Spleen (tissue), 11 donors: ENCODE data around the gene LGALS16. TPM values are rescaled to one million over a fixed set of nuclear protein-coding genes. Genes with fewer than 3 reads are reported as not detected.
"Not testable (repeated sequence)": the region's sequence is repeated elsewhere in the genome, so short reads cannot be mapped to it uniquely, and the experiment has no call there.

Experiments used
- DNase-seq: peaks from one replicate; pipeline ENCODE4 v3.0.0-alpha.2; 2020
- H3K27ac ChIP-seq, 8 donors: fragments of 200-600 bp; sonication (generic) in 7 of 8; 1 replicate in 4 of 8; 2 replicates in 4 of 8; pipeline versions ENCODE4 v1.5.0 to v1.8.0; 2016 to 2021; ENCODE audit warnings: inconsistent platforms in 4 of 8, mild to moderate bottlenecking in 4 of 8, moderate library complexity in 1 of 8
- H3K27me3 ChIP-seq, 7 donors: fragments of 200-600 bp; sonication (generic) in 6 of 7; replicated peaks in 1 of 7; 1 replicate in 4 of 7; 2 replicates in 3 of 7; pipeline versions ENCODE4 v1.5.0 to v1.8.0; 2016 to 2021; ENCODE audit warnings: inconsistent platforms in 3 of 7, mild to moderate bottlenecking in 1 of 7
- H3K36me3 ChIP-seq, 6 donors: fragments of 200-600 bp; sonication (generic) in 5 of 6; 1 replicate in 4 of 6; 2 replicates in 2 of 6; pipeline versions ENCODE4 v1.5.0 to v1.8.0; 2016 to 2021; ENCODE audit warnings: inconsistent platforms in 2 of 6
- H3K4me1 ChIP-seq, 6 donors: fragments of 200-600 bp; sonication (generic) in 5 of 6; 1 replicate in 3 of 6; 2 replicates in 3 of 6; pipeline versions ENCODE4 v1.5.0 to v1.8.0; 2016 to 2021; ENCODE audit warnings: inconsistent platforms in 3 of 6
- H3K4me3 ChIP-seq, 8 donors: fragments of 200-600 bp; sonication (generic) in 7 of 8; 1 replicate in 4 of 8; 2 replicates in 4 of 8; pipeline versions ENCODE4 v1.5.0 to v1.8.0; 2016 to 2021; ENCODE audit warnings: inconsistent platforms in 4 of 8, mild to moderate bottlenecking in 4 of 8, moderate library complexity in 2 of 8
- H3K9me3 ChIP-seq, 8 donors: fragments of 200-600 bp; sonication (generic) in 7 of 8; 1 replicate in 4 of 8; 2 replicates in 4 of 8; pipeline versions ENCODE4 v1.5.0 to v1.8.0; 2016 to 2021; ENCODE audit warnings: inconsistent platforms in 4 of 8
- POLR2A ChIP-seq, 3 donors: fragments of 450-650 bp; IDR thresholded peaks; one replicate each; pipeline ENCODE4 v1.5.1; 2017; ENCODE audit warnings: antibody characterized with exemption in 3 of 3, mild to moderate bottlenecking in 1 of 3
- POLR2AphosphoS5 ChIP-seq, 3 donors: sonication (generic); formaldehyde crosslinking; IDR thresholded peaks; one replicate each; pipeline ENCODE4 v1.5.1; 2017; ENCODE audit warnings: antibody characterized with exemption in 3 of 3
- WGBS, 5 donors: extraction: QIAGEN DNeasy Blood & Tissue Kit in 3 of 5; methylation state at CpG; one replicate each; pipeline versions ENCODE4 v1.1.5 to v1.1.7; 2013 to 2018; 5-methylcytosine and 5-hydroxymethylcytosine counted together
- intact Hi-C: fragments of 100-400 bp; cut with DNase I; formaldehyde crosslinking; loops from one replicate; pipeline ENCODE4 v1.15.0; 2023; ENCODE audit warnings: low total_unique reads
- polyA plus RNA-seq, 3 donors: library from polyadenylated mRNA; stranded (reverse); fragments of 200-250 nt; gene quantifications; one replicate each; pipeline ENCODE4 v1.2.1, GENCODE V29; 2013
- total RNA-seq, 7 donors: library from RNA; depleted of rRNA in 3 of 7; stranded (reverse); fragments of >200 nt in 3 of 7; fragmentation: NEBNext Ultra II Directional in 4 of 7; extraction: Animal tissue kit (Norgen Biotek cat#: 25700) in 4 of 7; gene quantifications; one replicate each; pipeline versions ENCODE4 v1.1.0 to v1.2.1, GENCODE V29; 2016 to 2021
- TF ChIP-seq, protein P1 (sequence below), 11 experiments: fragments of 200-600 bp in 7 of 11; fragments of 450-650 bp in 4 of 11; sonication (generic) in 4 of 11; IDR thresholded peaks in 8 of 11; conservative IDR thresholded peaks in 3 of 11; 1 replicate in 7 of 11; 2 replicates in 4 of 11; pipeline versions ENCODE4 v1.4.0 to v1.8.0; 2016 to 2021; ENCODE audit warnings: antibody characterized with exemption in 11 of 11, inconsistent platforms in 4 of 11, mild to moderate bottlenecking in 1 of 11
- donor health status: healthy with polysubstance abuse.
- donor health status: DM: no; HTN: no; CAD: no; lungs with moderate emphysema.
- donor health status: DM: no; HTN: no; CAD: no.
- donor health status: Bipolar disorder and iron deficiency.
- donor health status: healthy.
- donor health status: DM: no; HTN: no; CAD: no.
- donor health status: DM: yes; HTN: yes; CAD: no.

The LGALS16 gene
- total and polyA plus RNA-seq, 10 donors: not detected

DNA sequence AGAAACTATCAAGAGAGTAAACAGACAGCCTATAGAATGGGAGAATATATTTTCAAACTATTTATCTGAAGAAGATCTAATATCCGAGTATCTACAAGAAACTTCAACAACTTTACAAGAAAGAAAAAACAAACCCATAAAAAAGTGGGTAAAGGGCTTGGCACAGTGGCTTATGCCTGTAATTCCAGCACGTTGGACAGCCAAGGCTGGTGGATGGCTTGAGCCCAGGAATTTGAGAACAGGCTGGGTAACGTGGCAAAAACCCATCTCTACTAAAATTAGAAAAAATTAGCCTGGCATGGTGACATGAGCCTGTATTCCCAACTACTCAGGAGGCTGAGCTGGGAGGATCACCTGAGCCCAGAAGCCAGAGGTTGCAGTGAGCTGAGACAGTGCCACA is 7.8 kb upstream of the LGALS16 start:
- Histone ChIP-seq H3K36me3 (no peaks in the 10 kb centered on the region), H3K9me3 (no peaks in the 10 kb centered on the region), H3K27ac (no peak overlapping the region), H3K4me3 (no peak overlapping the region), H3K4me1 (no peaks in the 10 kb centered on the region), H3K27me3 (peaks cover 0 to 60% (median 0%) of the 10 kb centered on the region in 7 donors)
- TF ChIP-seq, protein P1, sequence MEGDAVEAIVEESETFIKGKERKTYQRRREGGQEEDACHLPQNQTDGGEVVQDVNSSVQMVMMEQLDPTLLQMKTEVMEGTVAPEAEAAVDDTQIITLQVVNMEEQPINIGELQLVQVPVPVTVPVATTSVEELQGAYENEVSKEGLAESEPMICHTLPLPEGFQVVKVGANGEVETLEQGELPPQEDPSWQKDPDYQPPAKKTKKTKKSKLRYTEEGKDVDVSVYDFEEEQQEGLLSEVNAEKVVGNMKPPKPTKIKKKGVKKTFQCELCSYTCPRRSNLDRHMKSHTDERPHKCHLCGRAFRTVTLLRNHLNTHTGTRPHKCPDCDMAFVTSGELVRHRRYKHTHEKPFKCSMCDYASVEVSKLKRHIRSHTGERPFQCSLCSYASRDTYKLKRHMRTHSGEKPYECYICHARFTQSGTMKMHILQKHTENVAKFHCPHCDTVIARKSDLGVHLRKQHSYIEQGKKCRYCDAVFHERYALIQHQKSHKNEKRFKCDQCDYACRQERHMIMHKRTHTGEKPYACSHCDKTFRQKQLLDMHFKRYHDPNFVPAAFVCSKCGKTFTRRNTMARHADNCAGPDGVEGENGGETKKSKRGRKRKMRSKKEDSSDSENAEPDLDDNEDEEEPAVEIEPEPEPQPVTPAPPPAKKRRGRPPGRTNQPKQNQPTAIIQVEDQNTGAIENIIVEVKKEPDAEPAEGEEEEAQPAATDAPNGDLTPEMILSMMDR (IDR thresholded peaks at IDR 0.05 in 8 of 11, conservative IDR thresholded peaks at IDR 0.05 in 3 of 11): no peak
- TF ChIP-seq POLR2AphosphoS5 (IDR thresholded peaks at IDR 0.05) (no peak), POLR2A (IDR thresholded peaks at IDR 0.05) (no peak)
- intact Hi-C loops: no loop called here
- 40 to 53% (median 49%) methylated on average over 3 of the region's 3 CpGs for WGBS, 5 donors
- DNase-seq: no peak

DNA sequence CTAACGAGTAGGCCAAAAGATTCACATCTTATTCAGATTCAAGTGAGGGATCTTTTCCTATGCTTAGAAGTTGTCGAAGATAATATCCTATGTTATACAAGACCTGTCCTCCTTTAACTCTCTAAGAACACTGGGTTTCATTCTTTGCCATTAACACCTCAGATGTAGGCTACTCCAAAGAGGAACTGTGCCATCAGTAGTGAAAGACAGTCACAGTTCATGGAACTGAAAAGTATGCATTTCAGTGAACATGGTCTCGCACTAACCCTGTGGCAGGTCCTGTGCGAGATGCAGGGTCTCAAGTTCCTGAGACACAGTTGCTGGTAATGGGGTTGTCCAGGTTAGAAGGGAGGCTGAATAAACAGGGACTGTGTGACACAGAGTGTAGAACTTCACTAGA is 4.1 kb downstream of the LGALS16 start:
- H3K9me3 ChIP-seq: no peaks in the 10 kb centered on the region
- no peaks in the 10 kb centered on the region for H3K36me3 ChIP-seq
- TF ChIP-seq, protein P1 (IDR thresholded peaks at IDR 0.05 in 8 of 11, conservative IDR thresholded peaks at IDR 0.05 in 3 of 11): no peak
- TF ChIP-seq POLR2AphosphoS5 (IDR thresholded peaks at IDR 0.05): no peak
- no peak for TF ChIP-seq POLR2A (IDR thresholded peaks at IDR 0.05)
- peaks cover 0 to 24% (median 0%) of the 10 kb centered on the region in 7 donors for H3K27me3 ChIP-seq
- no peaks in the 10 kb centered on the region for H3K4me1 ChIP-seq
- intact Hi-C loops: no loop called here
- H3K4me3 ChIP-seq: no peak overlapping the region
- no peak overlapping the region for H3K27ac ChIP-seq
- DNase-seq: no peak
- 72 to 82% (median 77%) methylated on average over 4 of the region's 4 CpGs for WGBS, 5 donors

DNA sequence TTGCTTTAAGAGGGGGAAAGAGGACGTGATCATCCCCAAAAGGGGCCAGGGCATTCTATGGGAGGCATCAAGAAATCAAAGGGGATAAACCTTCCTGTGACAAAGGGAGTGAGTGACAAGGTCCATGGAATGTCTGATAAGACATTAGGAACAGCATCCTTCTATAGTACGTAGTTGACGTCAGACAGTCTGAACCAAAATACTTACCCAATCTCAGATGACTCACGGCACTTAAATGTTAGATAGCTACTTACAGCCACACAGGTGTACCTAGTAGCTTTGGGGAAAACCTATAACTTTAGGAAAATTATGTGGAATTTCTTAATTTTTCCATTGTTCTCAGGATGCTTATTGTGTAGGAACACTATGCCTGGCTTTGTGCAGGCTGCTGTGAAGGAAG is 4.9 kb downstream of the LGALS16 start:
- Histone ChIP-seq H3K4me1 (no peaks in the 10 kb centered on the region), H3K36me3 (no peaks in the 10 kb centered on the region), H3K27ac (no peak overlapping the region), H3K27me3 (peaks cover 0 to 25% (median 0%) of the 10 kb centered on the region in 7 donors), H3K4me3 (no peak overlapping the region), H3K9me3 (peaks cover 0 to 7% (median 2%) of the 10 kb centered on the region in 8 donors)
- TF ChIP-seq, protein P1 (IDR thresholded peaks at IDR 0.05 in 8 of 11, conservative IDR thresholded peaks at IDR 0.05 in 3 of 11): no peak
- TF ChIP-seq POLR2A (IDR thresholded peaks at IDR 0.05) (no peak), POLR2AphosphoS5 (IDR thresholded peaks at IDR 0.05) (no peak)
- WGBS, 5 donors: 63 to 95% (median 76%) methylated on average over 4 of the region's 4 CpGs
- intact Hi-C loops: no loop called here
- no peak for DNase-seq

DNA sequence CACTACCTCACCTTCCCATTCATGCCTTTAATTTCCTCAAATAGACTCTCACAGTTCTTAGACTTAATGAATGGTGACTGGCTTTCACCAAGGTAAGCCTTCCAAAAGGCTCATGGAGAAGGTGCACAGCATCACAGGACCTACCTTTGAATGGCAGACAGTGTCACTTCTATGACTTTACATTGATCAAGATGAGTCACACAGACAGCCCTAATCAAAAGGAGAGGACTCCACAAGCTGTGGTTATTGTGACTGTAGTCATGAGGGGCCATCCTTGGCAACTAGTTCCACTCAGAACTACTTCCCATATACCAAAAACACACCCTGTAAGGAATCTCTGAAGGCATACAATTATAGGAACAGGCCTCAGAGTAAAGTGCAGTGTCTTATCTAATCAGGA is 5.9 kb downstream of the LGALS16 start:
- Histone ChIP-seq H3K36me3 (no peaks in the 10 kb centered on the region), H3K4me3 (no peak overlapping the region), H3K27ac (no peak overlapping the region), H3K27me3 (peaks cover 0 to 33% (median 3%) of the 10 kb centered on the region in 7 donors), H3K4me1 (no peaks in the 10 kb centered on the region), H3K9me3 (peaks cover 0 to 12% (median 6%) of the 10 kb centered on the region in 8 donors)
- no peak for DNase-seq
- intact Hi-C loops: no loop called here
- TF ChIP-seq POLR2AphosphoS5 (IDR thresholded peaks at IDR 0.05) (no peak), POLR2A (IDR thresholded peaks at IDR 0.05) (no peak)
- TF ChIP-seq, protein P1 (IDR thresholded peaks at IDR 0.05 in 8 of 11, conservative IDR thresholded peaks at IDR 0.05 in 3 of 11): no peak

DNA sequence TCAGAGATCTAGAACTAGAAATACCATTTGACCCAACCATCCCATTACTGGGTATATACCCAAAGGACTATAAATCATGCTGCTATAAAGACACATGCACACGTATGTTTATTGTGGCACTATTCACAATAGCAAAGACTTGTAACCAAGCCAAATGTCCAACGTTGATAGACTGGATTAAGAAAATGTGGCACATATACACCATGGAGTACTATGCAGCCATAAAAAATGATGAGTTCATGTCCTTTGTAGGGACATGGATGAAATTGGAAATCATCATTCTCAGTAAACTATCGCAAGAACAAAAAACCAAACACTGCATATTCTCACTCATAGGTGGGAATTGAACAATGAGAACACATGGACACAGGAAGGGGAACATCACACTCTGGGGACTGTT is 14.1 kb downstream of the LGALS16 start:
- H3K36me3 ChIP-seq, DNase-seq, intact Hi-C loops, H3K4me3 ChIP-seq, H3K27ac ChIP-seq, H3K4me1 ChIP-seq: not testable (repeated sequence)
- peaks cover 0 to 13% (median 6%) of the 10 kb centered on the region in 8 donors for H3K9me3 ChIP-seq
- H3K27me3 ChIP-seq: peaks cover 0 to 21% (median 0%) of the 10 kb centered on the region in 7 donors
- 61 to 97% (median 84%) methylated on average over 2 to 3 of the region's 3 CpGs for WGBS, 5 donors
